GM19099 (cell line): ENCODE results near the gene SBF2.

Source experiments
- POLR2A ChIP-seq: IDR thresholded peaks from 3 replicates; pipeline ENCODE4 v1.6.1; 2011; ENCODE audit warnings: low read depth; ENCODE audit not compliant: insufficient read length; ENCODE audit errors: extremely low read depth

The SBF2 gene

DNA sequence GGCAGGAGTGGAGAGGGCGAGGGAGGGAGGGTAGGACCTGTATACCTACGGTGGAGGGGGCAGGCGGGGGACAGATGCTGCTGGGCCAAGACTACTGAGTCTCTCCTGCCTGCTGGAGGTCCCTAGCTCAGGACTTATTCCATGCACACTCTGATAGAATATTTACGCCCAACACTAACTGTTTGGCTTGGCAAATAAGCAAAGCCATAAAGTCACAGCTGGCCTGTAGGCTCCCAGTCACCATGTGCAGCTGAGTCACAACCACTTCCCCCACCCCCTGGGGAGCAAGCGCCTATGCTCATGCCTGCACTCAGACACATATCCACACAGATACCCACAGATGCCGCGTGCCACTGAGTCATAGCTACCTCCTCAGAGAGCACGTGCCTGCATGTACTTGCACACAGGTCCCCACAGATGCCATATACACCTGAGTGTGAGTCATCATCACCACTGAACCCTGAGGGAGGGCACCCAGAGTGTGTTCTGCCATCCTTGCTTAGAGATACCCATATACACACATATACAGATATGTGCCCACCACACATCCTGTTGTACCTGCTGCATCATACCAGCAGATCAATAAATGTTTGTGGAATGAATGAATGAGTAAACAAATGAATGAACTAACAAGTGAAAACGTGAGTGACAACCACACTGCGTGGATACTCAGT, 534.4 kb downstream of the SBF2 start:
- no peak for TF ChIP-seq POLR2A

DNA sequence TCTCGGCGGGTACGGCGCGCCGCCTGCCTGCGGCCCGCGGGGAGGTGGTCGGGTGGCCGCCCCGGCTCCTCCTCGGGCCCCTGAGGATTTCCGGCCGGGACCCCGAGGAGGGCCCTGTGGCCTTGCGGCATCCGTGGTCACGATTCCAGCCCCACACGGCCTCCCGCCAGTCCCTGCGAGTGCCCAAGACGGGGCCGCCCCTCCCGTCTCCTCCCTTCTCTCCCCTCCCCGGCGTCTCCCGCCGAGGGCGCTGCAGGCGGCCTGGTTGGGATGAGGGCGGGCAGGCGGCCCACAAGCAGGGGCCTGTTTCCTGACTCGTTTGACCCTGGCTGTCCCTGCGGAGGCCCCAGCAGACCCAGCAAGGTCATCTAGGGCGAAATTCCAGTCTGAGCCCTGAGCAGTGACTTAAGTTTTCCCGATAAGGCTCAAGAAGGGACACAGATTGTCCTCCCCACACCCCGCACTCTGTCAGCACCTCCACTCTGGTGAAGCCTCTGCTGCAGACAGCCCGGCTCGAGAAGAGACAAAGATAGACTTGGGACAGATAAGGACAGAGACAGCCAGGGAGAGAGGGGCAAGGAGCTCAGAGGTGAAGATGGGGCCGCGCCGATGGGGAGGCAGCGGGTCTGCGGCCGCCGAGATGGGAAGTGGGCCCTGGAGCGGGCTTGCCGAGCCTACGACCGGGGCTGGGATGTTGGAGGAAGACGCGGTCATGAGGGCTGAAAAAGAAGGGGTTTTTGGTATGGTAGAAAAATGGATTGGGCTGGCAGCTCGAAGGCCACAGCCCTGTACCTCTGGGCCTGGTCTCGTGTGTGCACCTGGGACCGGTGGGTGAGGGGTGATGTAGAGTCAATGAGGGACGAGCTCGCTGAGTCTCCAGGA, 535.1 kb downstream of the SBF2 start:
- peak; percentile 0 for TF ChIP-seq POLR2A

DNA sequence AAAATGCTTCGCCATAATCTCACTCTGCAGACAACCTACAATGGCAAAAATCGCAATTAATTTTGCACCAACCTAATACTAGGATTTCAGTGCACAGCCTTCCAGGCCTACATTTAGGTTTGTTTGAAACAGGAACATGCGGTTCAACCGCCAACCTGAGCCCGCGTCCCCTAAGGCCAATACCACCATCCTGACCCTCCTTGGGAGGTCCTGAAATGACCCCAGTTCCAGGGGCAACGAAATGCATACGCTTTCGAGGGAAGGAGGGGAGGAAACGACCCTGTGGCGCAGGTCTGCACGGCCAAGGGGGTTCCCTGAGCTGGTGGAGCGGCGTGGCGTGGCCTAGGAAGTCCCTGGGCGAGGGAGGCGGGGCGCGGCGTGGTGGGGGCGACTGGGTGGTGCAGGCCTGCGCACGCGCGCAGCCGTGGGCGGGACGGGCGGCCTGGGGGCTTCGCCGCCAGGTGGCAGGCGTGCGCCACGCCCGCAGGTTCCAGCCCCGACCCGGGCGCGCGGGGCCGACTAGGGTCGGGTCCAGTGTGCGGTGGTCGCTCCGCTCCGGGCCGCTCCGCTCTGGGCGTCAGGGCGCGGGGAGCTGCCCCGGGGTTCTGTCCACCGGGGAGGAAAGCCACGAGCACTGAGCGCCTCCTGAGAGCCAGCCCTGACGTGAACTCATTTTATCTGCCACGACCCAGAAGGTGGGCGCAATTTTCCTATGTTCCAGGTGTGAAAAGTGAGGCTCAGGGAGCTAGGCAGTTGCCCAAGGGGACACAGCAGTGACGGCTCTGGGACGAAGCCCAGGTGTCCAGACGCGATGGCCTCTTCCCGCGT, 536.0 kb downstream of the SBF2 start:
- TF ChIP-seq POLR2A = peak; percentile 59

DNA sequence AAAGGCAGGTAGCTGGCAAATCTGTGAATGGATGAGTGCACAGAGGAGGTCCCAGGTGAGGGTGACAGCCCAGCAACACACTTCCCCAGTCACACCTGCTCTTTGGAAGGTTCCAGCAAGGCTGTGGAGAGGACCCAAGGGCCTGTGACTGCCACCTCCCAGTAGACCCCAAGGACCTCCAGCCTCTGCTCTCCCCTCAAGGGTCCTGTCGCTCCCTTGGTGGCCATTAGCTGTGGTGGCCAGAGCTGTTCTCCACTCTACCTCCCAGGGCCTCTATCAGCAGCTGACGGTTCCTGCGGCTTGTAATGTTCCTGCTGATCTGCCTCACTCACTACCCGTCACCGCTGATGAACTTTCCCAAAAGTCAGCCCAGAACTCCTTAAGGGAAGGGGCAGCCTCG, 537.1 kb downstream of the SBF2 start:
- TF ChIP-seq POLR2A = no peak

DNA sequence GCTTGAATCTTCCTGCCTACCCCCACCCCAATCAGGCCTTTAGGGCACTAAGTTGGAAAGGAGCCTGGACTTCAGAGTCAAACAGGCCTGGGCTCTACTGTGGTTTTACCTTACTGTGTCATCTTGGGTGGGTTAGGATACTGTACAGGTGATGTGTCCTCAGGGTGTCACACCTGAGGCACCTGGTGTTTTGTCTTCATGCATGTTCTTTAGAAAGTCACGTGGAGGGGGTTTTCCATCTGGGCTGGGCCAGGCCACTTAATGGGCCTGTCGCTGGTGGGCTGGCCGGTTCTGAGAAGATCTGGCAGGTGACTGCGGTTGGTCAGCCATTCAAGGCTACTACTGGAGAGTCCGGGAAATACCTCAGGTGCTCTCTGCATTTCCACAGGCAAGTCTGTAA, 537.6 kb downstream of the SBF2 start:
- no peak for TF ChIP-seq POLR2A

DNA sequence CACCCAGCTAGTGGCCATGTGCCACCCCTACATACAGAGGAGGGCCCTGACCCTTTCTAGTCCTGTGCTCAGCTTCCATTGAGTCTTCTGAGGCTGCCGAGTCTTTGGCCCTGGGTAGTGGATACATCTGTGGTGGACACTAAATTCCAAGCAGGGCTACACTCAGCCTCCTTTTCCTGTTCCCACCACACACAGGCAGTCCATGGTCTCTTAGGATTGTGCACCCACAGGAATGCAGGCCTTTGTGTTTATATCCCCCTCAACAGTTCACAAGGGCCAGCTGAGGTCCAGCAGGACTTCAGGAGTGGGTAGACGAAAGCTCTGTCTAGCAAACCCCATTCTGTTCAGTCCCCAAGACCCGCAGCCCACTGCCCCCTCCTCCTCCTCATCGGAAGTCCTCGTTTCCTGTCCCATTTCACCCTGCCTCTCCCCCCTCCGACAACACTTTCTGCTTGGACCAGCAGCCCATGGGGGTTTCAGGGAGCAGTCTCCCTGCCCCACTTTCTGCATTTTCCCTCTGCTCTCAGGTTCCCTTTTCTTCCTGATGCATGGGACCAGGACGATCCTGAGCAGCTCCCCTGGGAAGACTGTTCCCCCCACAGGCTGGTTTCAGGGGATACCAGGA, 538.3 kb downstream of the SBF2 start:
- no peak for TF ChIP-seq POLR2A

DNA sequence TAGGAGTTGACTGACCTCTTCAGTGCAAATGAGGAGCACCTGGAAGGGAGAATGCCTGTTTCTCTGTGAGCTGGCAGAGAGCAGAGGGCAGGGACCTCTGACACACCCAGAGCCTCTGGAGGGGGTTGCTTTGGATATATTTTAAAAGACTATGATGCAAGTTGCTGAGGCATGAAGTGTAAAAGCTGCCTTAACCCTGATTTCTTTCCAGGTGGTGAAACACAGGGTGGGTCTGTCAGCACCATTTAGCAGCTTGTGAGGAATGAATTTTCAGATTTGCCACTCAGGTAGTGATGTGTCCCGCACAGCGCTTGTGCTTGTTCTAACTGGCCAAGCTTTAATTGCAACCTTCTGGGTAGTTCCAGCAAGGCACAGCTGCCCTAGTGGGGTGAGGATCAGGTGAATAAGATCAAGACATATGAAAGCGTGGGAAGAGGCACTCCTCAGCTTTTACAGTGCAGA, 540.0 kb downstream of the SBF2 start:
- TF ChIP-seq POLR2A = no peak

DNA sequence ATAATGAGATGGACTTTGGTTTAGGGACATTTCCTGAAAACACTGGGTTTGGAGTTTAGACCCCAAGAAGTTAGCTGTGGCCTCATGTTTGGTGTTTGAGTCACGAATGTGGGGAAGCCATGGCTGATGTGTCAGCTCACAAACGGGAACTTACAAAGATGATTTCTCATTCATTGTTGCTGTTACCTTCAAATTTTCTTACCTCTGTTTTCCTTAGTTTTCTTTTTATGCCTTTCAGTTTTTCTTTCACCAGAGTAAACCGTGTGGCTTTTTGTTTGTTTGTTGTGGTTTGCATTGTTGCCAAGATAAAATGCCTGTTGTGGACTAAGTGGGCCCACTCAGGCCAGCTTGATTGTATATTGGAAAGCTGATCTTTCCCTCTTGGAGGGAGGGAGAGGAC, 541.0 kb downstream of the SBF2 start:
- TF ChIP-seq POLR2A = no peak

DNA sequence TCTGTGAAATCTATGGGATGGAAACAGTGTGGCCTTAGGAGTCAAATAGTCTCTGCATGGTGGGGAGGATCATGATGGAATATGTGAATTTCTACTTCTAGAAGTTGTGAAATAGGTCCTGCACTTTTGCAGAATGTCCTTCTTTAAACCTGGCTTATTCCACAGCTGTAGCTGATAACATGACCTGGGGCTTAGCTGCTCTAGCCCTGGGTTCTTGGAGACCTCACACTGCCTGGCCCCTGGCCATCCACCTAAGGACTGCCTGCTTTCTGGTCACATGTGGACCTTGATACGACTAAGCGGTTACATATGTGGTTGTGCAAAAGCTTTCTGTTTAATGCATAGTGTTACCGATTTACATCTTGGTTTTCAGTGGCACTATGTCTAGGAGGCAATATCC, 541.9 kb downstream of the SBF2 start:
- TF ChIP-seq POLR2A = no peak

DNA sequence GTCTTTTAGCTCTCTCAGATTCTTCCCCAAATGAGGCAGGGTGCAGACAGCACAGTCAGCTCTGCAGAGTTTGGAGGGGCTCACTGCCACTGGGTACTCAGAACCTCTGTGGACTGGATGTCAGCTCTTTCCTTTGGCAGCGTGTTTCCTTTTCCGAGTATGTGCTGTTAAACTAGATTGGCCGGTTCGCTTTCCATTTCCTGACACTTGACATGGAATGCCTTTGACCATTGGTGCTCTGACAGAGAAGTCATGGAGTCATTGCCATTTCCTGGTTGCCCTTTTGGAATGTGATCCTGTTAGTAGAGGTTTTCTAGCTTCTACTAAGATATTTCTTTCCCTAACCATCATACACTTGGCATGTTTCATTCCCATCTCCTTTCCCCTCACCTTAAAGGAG, 543.5 kb downstream of the SBF2 start:
- no peak for TF ChIP-seq POLR2A

DNA sequence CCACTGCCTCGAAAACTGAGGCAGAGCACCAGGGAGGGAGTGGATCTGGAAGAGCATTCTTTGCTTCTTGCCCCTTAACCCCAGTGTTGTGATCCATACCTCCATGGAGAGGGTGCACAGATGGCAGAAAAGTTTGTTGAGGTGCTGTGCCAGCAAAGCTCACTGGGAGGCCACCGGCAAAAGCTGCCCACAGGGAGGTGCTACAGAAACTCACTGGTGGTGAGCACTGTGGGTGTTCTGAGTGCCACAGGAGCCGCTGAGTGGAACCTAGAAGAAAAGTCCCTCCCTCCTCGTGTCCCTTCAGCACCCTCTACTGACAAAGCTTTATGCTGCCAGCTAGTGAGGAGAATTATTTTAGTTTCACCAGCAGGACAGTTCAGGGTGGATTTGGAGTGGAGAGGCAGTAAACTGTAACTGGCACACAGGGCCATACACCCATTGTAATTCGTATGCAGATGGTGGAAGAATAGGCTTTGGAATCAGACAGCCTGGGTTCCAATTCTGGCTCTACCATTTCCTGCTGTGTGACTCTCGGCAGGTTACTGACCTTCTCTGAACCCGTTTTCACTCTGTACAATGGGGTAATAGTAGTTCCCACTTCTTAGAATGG, 545.6 kb downstream of the SBF2 start:
- TF ChIP-seq POLR2A = no peak

DNA sequence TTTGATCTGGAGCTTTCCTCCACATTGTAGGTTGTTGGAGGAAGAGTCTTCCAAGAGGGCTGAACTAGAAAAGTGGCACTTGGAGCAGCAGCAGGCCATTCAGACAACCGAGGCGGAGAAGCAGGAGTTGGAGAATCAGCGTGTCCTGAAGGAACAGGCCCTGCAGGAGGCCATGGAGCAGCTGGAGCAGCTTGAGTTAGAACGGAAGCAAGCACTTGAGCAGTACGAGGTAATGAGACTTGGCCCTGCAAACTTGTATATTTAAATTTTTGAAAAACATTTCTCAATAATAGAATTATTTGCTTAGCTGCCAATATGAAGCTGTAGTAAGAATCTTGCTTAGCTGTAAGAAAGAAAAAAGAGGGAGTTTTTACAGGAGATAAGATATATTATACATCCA, 546.2 kb downstream of the SBF2 start:
- no peak for TF ChIP-seq POLR2A

DNA sequence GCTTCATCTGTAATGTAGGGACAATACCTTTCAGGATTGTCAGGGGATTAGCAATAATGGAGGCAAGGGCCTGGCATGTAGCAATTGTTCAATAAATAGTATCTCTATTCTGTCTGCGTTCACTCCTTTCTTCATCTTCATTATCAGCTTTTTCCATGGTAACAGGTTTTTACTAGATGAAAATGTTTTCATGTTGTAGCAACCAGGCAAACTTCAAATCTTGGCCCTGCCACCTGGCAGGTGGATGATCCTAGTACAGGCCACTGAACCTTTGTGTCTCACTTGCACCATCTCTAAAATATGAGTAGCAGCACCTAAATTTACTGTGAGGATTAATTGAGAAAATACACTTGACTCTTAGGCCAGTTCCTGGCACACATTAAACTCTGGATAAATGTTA, 546.8 kb downstream of the SBF2 start:
- no peak for TF ChIP-seq POLR2A

DNA sequence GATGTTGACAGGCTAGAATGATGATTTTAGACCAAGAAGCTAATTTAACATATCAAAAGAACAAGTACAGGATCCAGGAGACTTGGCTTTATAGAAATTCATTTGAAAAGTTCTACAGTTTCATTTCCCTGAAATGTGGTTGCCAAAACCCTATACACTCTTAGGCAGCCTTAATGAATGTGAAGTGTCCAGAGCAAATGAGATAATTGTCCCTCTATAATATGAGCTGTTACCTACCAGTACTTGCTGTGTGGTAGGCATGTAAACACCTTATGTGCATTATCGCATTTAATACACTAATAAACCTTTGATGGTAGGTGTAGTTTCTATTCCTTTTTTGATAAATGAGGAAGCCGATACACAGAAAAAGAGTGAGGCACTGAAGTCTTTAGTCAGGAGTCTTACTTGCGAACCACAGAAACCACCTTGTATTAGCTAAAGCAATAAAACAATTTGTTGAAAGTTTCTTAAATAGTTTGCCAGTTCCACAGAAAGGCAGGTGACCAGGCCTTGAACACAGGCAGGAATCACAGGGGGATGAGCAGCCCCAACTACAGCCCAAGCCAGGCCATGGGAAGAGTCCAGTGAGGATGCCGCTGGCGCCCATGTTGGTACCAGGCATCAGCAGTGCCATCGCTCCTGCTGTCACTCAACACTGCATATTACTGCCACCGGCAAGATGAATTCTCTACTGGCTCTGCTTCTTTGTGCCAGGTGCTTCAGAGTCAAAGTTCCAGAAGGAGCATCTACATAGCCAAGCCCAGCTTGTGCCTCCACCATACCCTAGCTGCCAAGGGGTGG, 548.4 kb downstream of the SBF2 start:
- no peak for TF ChIP-seq POLR2A
